Panc1 (cell line): ENCODE measurements around the gene TPPP. TPM values are rescaled to one million over a fixed set of nuclear protein-coding genes. Genes with fewer than 3 reads are reported as not detected.

Experiments used
- ATAC-seq: fragments of 200-7000 bp; cut with Tn5 transposase; 2 replicates; pipeline ENCODE4 v1.9.1; 2020; ENCODE audit warnings: mild to moderate bottlenecking, moderate library complexity
- BruUV-seq: library from RNA; stranded (reverse); fragments of 400-500 nt; replicated peaks from 2 replicates; lab custom pipeline; 2021; lab: Mats Ljungman, UMichigan
- CTCF ChIA-PET: fragments of 300-600 bp; sonication (Branson Sonifier 250); formaldehyde crosslinking; loops from one replicate; lab custom pipeline; 2022; ENCODE audit warnings: antibody characterized with exemption; lab: Charles Lee
- POLR2A ChIA-PET: fragments of 300-600 bp; sonication (Branson Sonifier 250); formaldehyde crosslinking; loops from one replicate; lab custom pipeline; 2022; ENCODE audit warnings: antibody characterized with exemption; lab: Charles Lee
- DNase-seq: peaks from one replicate; pipeline ENCODE4 v3.0.0-alpha.2; 2010; ENCODE audit warnings: low read depth, low spot score
- H3K27ac ChIP-seq: 2 replicates; pipeline ENCODE4 v1.5.1; 2011; ENCODE audit warnings: mild to moderate bottlenecking, low read length, inconsistent platforms
- H3K27me3 ChIP-seq: fragments of 200-500 bp; sonication (Bioruptor generic); 2 replicates; pipeline ENCODE4 v1.6.0; 2014; ENCODE audit warnings: low read length, inconsistent platforms; ENCODE audit not compliant: control insufficient read depth, insufficient read depth
- H3K36me3 ChIP-seq: fragments of 200-500 bp; sonication (Bioruptor generic); 2 replicates; pipeline ENCODE4 v1.5.1; 2014; ENCODE audit warnings: inconsistent platforms, mild to moderate bottlenecking, low read length, moderate library complexity; ENCODE audit not compliant: control insufficient read depth, insufficient read depth
- H3K4me1 ChIP-seq: 2 replicates; pipeline ENCODE4 v1.5.1; 2011; ENCODE audit warnings: inconsistent platforms, mild to moderate bottlenecking, low read length, moderate library complexity; ENCODE audit not compliant: control insufficient read depth, insufficient read depth
- H3K4me3 ChIP-seq, 2 experiments: 2 replicates each; pipeline ENCODE4 v1.5.1; 2011 to 2012; ENCODE audit warnings: low read depth in 2 of 2, low read length in 2 of 2, mild to moderate bottlenecking in 2 of 2, inconsistent platforms in 1 of 2, moderate library complexity in 1 of 2
- H3K9me3 ChIP-seq: fragments of 200-500 bp; sonication (Bioruptor generic); 2 replicates; pipeline ENCODE4 v1.5.1; 2014; ENCODE audit warnings: low read depth, mild to moderate bottlenecking, inconsistent platforms, low read length, moderate library complexity; ENCODE audit not compliant: control insufficient read depth, insufficient read depth
- CTCF ChIP-seq: fragments of 450-650 bp; IDR thresholded peaks from 2 replicates; pipeline ENCODE4 v1.5.1; 2017; ENCODE audit warnings: mild to moderate bottlenecking
- POLR2AphosphoS5 ChIP-seq: IDR thresholded peaks from 2 replicates; pipeline ENCODE4 v1.6.1; 2012; ENCODE audit warnings: mild to moderate bottlenecking, low read depth, low read length, moderate library complexity
- SIN3A ChIP-seq: IDR thresholded peaks from 2 replicates; pipeline ENCODE4 v1.6.1; 2012; ENCODE audit warnings: low read depth, mild to moderate bottlenecking, low read length, moderate library complexity, borderline replicate concordance; ENCODE audit not compliant: insufficient read depth
- TCF7L2 ChIP-seq: IDR thresholded peaks from 2 replicates; pipeline ENCODE4 v1.6.1; 2011; ENCODE audit warnings: mild to moderate bottlenecking, low read depth, low read length, inconsistent platforms
- in situ Hi-C: cut with HindIII; loops from 2 replicates; pipeline ENCODE4 v1.10.0; 2016; ENCODE audit warnings: low sequenced_read_pairs, low pct_unique_long_range_greater_than_20kb
- intact Hi-C: fragments of 100-400 bp; cut with micrococcal nuclease; formaldehyde crosslinking; loops from one replicate; pipeline ENCODE4 v1.10.0; 2022; ENCODE audit not compliant: unreplicated experiment
- total RNA-seq: library from RNA; stranded (reverse); gene quantifications from one replicate; pipeline ENCODE4 v1.2.1, GENCODE V29; 2021; ENCODE audit not compliant: unreplicated experiment
- TF ChIP-seq, protein P1 (sequence below), 2 experiments: IDR thresholded peaks; 2 replicates each; pipeline ENCODE4 v1.6.1; 2011 to 2012; ENCODE audit warnings: low read depth in 2 of 2, control low read depth in 1 of 2, low read length in 1 of 2, mild to moderate bottlenecking in 1 of 2, moderate library complexity in 1 of 2; ENCODE audit not compliant: insufficient read depth in 1 of 2

The TPPP gene
- total RNA-seq, 1 experiment from 2014 or later, result 0.98 TPM

- TF ChIP-seq, protein P1, sequence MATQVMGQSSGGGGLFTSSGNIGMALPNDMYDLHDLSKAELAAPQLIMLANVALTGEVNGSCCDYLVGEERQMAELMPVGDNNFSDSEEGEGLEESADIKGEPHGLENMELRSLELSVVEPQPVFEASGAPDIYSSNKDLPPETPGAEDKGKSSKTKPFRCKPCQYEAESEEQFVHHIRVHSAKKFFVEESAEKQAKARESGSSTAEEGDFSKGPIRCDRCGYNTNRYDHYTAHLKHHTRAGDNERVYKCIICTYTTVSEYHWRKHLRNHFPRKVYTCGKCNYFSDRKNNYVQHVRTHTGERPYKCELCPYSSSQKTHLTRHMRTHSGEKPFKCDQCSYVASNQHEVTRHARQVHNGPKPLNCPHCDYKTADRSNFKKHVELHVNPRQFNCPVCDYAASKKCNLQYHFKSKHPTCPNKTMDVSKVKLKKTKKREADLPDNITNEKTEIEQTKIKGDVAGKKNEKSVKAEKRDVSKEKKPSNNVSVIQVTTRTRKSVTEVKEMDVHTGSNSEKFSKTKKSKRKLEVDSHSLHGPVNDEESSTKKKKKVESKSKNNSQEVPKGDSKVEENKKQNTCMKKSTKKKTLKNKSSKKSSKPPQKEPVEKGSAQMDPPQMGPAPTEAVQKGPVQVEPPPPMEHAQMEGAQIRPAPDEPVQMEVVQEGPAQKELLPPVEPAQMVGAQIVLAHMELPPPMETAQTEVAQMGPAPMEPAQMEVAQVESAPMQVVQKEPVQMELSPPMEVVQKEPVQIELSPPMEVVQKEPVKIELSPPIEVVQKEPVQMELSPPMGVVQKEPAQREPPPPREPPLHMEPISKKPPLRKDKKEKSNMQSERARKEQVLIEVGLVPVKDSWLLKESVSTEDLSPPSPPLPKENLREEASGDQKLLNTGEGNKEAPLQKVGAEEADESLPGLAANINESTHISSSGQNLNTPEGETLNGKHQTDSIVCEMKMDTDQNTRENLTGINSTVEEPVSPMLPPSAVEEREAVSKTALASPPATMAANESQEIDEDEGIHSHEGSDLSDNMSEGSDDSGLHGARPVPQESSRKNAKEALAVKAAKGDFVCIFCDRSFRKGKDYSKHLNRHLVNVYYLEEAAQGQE (IDR thresholded peaks at IDR 0.05; ENCODE audit: insufficient read depth in 1 of 2, low read depth in 2 of 2, low read length in 1 of 2), result no peak
- TF ChIP-seq TCF7L2 (no peak), SIN3A (no peak), POLR2AphosphoS5 (no peak), CTCF (no peak)
- H3K4me1 ChIP-seq, result no peaks in the 10 kb centered on the region
- CTCF ChIA-PET, result no interaction called here
- H3K9me3 ChIP-seq, result no peaks in the 10 kb centered on the region
- BruUV-seq, result no TSS peak
- in situ Hi-C loops (no loop called here), intact Hi-C loops (loop anchor here (10.0 kb wide), 1 partner anchor 89 kb away; no protein-coding TSS in a partner anchor)
- DNase-seq, result no peak
- H3K36me3 ChIP-seq, result no peaks in the 10 kb centered on the region
- ATAC-seq, result no peak
- no peak overlapping the region for H3K4me3 ChIP-seq
- no peak overlapping the region for H3K27ac ChIP-seq
- POLR2A ChIA-PET, result no interaction called here
- no peaks in the 10 kb centered on the region for H3K27me3 ChIP-seq
These were observed 7.6 kb downstream of the TPPP start for GRCh38 chr5:685262-686171.

DNA sequence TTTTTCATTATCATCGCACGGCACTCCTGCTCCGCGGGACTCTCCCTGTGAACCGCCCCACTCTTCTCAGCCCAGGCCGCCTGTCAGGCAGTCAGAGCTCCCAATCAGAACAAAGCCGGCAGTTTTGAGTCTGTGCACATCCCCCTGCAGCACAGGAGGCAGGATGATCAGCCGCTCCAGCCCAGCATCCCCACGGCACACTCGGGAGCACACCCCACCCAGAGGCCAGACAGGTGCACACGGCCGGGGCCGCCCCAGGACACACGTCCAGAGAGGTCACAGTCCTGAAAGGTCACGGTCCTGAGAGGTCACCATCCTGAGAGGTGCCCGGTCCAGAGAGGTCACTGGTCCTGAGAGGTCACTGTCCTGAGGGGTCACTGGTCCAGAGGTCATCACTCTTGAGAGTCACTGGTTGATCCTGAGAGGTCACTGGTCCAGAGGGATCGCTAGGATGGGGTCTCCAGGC, 8.4 kb downstream of the TPPP start:
- Histone ChIP-seq H3K27me3 (no peaks in the 10 kb centered on the region), H3K9me3 (no peaks in the 10 kb centered on the region), H3K27ac (no peak overlapping the region), H3K4me1 (no peaks in the 10 kb centered on the region), H3K4me3 (no peak overlapping the region), H3K36me3 (no peaks in the 10 kb centered on the region)
- POLR2A ChIA-PET, result no interaction called here
- DNase-seq, result no peak
- no peak for ATAC-seq
- intact Hi-C loops, result loop anchor here (10.0 kb wide), 1 partner anchor 90 kb away; no protein-coding TSS in a partner anchor
- in situ Hi-C loops, result no loop called here
- CTCF ChIA-PET, result no interaction called here
- TF ChIP-seq, protein P1 (IDR thresholded peaks at IDR 0.05; ENCODE audit: insufficient read depth in 1 of 2, low read depth in 2 of 2, low read length in 1 of 2), result no peak
- TF ChIP-seq SIN3A (no peak), TCF7L2 (no peak), POLR2AphosphoS5 (no peak), CTCF (no peak)
- BruUV-seq, result no TSS peak
